Suprapubic skin (tissue), 4 donors: ENCODE data around the gene THAP3.

ENCODE experiments used
- EP300 ChIP-seq: sonication (generic); formaldehyde crosslinking; IDR thresholded peaks from one replicate; pipeline ENCODE4 v1.6.1; 2017; ENCODE audit warnings: antibody characterized with exemption
- POLR2A ChIP-seq, 2 donors: fragments of 450-650 bp; IDR thresholded peaks; one replicate each; pipeline ENCODE4 v1.6.1; 2017; ENCODE audit warnings: antibody characterized with exemption in 2 of 2, mild to moderate bottlenecking in 2 of 2, moderate library complexity in 2 of 2
- POLR2AphosphoS5 ChIP-seq, 3 donors: sonication (generic); formaldehyde crosslinking; IDR thresholded peaks; one replicate each; pipeline ENCODE4 v1.6.1; 2017; ENCODE audit warnings: antibody characterized with exemption in 3 of 3
- TF ChIP-seq, protein P1 (sequence below), 2 donors: fragments of 200-600 bp in 1 of 2; fragments of 450-650 bp in 1 of 2; sonication (generic) in 1 of 2; IDR thresholded peaks; one replicate each; pipeline ENCODE4 v1.5.1; 2016 to 2019; ENCODE audit warnings: antibody characterized with exemption in 2 of 2, mild to moderate bottlenecking in 1 of 2, moderate library complexity in 1 of 2

DNA sequence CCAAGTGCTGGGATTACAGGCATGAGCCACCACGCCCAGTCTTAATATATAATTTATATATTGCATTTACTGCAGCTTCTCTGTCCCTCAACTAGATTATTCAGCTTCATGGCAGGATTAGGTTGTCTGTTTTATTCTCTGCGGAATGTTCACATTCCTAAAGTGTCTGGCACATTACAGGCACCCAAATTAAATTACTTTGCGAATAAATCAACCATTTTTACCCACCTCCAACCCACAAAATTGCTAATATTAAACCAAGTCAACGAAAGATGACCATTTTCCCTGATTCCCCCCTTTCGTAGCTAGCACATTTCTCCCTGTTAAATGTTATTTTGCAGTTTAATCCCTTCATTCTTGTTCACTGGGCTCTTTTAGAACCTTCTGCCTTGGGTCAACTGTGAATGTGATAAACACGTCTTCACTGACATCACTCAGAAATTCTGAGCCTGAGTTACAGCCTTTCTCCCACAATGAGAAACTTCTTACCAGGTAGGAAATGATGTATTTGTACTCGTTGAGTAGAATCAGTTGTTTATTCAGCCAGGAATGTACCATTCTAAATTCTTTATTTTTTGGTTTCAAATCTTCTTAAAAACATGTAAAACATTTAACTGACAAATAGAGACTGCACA is 35.9 kb downstream of the THAP3 start:
- TF ChIP-seq, protein P1, sequence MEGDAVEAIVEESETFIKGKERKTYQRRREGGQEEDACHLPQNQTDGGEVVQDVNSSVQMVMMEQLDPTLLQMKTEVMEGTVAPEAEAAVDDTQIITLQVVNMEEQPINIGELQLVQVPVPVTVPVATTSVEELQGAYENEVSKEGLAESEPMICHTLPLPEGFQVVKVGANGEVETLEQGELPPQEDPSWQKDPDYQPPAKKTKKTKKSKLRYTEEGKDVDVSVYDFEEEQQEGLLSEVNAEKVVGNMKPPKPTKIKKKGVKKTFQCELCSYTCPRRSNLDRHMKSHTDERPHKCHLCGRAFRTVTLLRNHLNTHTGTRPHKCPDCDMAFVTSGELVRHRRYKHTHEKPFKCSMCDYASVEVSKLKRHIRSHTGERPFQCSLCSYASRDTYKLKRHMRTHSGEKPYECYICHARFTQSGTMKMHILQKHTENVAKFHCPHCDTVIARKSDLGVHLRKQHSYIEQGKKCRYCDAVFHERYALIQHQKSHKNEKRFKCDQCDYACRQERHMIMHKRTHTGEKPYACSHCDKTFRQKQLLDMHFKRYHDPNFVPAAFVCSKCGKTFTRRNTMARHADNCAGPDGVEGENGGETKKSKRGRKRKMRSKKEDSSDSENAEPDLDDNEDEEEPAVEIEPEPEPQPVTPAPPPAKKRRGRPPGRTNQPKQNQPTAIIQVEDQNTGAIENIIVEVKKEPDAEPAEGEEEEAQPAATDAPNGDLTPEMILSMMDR (IDR thresholded peaks at IDR 0.05), result no peak
- TF ChIP-seq POLR2A (IDR thresholded peaks at IDR 0.05) (no peak), EP300 (no peak), POLR2AphosphoS5 (IDR thresholded peaks at IDR 0.05) (no peak)
